ENCODE results near the gene CPB2.

The CPB2 gene

DNA sequence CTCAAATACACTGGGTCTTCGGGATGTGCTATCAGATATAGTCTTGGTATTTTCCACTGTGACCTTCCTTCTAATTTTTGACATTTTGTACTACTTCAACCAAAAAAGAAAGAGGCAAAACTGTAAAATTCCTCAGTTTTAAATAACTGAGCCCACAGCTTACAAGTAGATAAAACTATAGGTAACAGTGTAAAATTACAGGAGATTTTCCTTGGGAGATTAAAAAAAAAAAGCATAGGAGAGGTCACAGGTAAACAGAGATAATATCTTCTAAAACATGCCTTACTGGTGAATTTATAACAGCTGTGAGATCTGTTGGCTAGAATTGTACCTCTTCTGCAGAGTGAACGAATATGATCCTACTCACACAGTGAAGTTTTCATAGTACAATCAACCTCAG, 59.4 kb downstream of the CPB2 start:
- no peak for DNase-seq

GRCh38 chr13:46043647-46044046, 61.2 kb downstream of the CPB2 start:
- DNase-seq, result no peak

- no peak for DNase-seq
These were observed 63.4 kb downstream of the CPB2 start for GRCh38 chr13:46041419-46041839.

DNA sequence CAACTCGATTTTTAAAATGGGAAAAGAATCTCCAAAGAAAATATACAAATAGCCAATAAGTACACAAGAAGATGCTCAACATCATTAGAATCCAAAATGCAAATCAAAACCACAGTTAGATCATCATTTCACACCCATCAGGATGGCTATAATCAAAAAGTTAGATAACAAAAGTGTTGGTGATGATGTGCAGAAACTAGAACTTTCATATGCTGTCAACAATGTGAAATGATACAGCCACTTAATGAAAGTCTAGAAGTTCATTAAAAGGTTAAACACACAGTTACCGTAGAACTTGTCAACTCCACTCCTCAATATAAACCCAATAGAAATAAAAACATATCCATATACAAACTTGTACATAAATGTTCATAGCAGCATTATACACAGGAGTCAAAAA, 64.1 kb downstream of the CPB2 start:
- DNase-seq, result no peak

DNA sequence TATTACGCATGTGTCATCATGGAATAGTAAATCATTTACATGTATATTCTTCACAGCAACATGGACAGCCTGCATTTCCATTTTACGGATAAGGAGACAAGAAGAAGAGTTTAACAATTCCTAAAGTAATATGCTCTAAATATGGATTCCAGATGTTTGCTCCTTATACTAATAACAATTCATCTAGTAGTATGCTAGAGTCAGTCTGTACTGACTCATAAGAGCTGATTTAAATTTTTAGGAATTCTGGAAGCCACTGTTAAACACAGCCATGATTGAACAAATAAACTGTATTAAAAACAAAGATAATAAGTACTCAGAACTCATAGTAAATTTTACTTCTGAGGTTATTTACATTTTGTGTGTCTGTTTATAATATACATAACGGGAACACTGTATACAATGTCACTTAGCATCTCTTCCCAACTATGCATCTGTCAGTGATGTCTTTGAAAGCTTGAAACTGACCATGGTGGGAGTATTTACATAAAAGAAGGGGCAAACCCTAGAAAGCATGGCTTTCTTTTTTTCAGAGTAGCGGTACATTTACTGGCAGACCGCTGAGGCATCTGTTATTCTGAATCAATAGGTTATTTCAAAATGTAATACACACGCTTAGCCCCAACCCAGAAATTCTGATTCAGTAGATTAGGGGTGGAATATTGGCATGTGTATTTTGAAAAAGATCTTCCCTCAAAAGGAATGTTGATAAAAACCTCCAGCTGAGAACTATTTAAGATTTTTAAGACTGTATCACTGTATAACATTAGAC, 65.2 kb downstream of the CPB2 start:
- no peak for DNase-seq

DNA sequence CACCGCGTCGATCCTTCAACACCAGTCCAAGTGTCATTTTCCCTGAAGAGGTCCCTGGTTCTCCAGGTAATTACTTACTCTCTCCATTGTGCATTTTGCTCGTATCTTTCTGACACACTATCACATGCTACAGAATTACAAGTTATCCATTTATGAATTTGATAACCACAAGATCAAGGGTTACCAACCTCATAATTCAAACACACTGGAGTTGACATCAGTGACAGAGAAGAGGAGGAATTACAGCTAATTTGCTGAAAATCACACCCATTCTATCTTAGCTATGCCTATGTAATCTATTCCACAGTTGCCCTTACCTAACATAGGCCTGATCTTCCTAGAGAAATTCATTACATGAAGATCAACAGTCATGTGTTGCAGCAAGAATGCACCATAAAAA, 66.5 kb downstream of the CPB2 start:
- no peak for DNase-seq

DNA sequence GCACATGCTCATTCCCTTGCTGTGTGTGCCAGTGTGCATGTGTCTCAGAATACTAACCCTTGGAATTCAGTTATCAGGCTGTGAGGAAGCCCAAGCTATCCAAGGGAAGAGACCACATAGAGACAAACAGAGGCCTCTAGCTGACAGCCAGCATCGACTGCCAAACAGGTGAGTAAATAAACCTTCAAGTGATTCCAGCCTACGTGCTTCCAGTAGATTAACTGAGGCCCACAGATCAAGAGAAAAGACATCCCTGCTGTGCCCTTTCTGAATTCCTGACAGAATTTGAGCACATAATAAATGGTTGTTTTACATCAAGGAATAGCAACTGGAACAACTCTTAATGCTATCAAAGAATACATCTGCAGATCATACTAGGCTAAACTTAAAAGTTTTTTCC, 69.8 kb downstream of the CPB2 start:
- no peak for DNase-seq

GRCh38 chr13:46032341-46032740, 72.5 kb downstream of the CPB2 start:
- DNase-seq, result no peak

- no peak for DNase-seq
These were observed 73.1 kb downstream of the CPB2 start for GRCh38 chr13:46031581-46032263.

DNA sequence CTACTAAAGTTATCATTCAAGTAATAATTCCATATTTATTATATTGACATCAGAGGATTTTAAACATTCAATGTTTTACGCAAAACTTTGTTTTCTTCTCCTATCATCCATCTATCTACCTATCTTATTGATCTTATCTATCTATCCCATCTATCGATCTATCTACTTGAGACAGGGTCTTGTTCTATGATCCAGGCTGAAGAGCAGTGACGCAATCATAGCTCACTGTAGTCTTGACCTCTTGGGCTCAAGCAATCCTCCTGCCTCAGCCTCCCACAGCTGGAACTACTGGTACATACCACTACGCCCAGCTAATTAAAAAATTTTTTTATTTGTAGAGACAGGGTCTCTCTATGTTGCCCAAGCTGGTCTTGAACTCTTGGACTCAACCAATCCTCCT, 79.7 kb downstream of the CPB2 start:
- no peak for DNase-seq

DNA sequence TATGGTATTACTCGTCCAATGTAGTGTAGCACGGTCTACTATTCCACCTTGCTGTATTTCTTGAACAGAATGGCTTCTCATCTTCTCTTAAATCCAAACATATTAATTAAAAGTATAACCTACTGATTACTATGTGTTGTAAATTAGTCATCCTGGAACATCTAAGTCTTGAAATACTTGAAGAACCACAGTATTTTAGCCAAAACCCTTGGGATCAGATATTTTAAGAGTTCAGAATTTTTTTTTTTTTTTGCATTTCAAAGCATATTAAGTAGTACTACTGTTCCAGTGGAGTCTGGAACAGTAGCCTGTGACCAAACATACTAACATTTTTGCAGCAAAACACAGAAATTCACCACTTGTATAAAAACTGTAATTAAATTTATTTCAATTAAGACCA, 82.4 kb downstream of the CPB2 start:
- DNase-seq, result no peak

- no peak for DNase-seq
These were observed 88.6 kb downstream of the CPB2 start for GRCh38 chr13:46016216-46016615.

GRCh38 chr13:46015366-46015765, 89.5 kb downstream of the CPB2 start:
- DNase-seq, result peak; percentile 40 to 97

DNA sequence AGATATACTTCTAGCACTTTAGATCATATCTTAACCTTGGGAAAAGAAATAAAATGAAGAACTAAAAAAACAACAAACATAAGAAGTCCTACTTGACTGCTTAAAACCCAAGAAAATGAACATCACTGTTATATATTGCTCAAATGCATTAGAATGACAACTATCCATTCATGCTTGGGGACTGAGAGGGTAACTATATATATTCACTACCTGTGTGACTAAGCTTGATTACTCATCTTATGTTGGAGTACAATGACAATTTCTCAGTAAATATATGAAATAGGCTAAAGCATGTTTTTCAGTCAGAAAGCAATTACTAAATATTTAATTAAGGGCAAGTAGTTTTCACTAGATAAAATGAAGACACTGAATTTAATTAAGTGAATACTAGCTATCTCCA, 92.4 kb downstream of the CPB2 start:
- no peak for DNase-seq

DNA sequence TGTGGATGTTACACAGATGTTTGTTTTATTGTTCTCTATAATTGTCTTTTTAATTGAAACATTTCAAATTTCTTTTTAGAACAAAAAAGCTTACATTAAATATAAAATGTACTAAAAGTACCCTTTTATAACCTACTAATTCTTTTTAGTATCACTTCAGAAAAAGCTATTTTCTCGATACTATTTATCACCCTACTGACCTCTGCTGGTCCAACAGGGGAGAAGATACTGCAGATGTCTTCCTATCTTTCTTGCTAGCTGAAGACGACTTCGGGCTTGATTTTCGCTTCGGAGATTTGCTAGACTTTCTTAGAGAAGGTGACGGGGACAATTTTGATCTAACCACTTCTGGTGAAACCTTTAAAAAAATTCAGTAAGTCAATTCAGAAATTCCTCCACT, 94.7 kb downstream of the CPB2 start:
- DNase-seq, result no peak

GRCh38 chr13:46008631-46009030, 96.2 kb downstream of the CPB2 start:
- no peak for DNase-seq

DNA sequence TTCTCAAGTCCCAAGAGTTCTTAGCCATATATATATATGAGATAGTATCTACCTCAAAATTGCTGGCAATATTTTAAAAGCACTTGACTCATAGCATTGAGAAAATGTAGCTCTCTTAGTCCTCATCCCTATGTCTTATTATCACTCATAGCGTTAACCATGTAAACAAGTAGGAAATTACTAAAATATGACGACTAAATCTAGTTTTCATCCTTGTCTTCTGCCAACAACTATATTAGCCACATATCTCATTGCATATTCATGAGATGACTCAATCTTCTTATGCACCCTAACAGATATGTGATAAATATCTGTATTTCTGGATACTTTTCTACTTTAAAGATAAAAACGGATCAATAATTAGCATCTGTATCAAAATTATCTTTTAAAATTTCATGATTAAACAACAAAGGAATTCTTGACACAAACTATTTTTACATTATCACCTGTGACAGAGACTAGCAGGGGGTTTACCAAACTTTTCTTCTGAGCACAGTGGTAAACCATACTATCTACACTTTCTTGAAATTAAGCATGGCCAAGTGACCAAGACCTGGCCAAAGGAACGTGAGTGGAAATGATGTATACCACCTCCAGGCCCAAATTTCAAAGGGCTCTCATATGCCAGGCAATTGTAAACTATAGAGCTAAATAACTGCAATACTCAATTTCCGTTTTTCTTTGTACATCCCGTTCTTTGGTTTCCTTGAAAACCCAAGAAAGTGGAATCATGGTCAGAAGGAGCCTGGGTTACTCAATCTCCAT, 98.0 kb downstream of the CPB2 start:
- DNase-seq, result peak in 1 of 2 donors; percentile 2

- DNase-seq, result peak in 1 of 2 donors; percentile 34
These were observed 100.3 kb downstream of the CPB2 start for GRCh38 chr13:46004491-46004890.

Measured in inflammatory macrophage (primary cell).